Skin epidermis (tissue), 12 donors: ENCODE data around the gene IQSEC2.

ENCODE experiments used
- H3K27ac ChIP-seq, 21 experiments: fragments of 200-600 bp; sonication (generic) in 11 of 21; one replicate each; pipeline ENCODE4 v1.5.0; 2020; ENCODE audit warnings: mild to moderate bottlenecking in 3 of 21, inconsistent platforms in 2 of 21, moderate library complexity in 2 of 21
- H3K4me3 ChIP-seq, 7 experiments: fragments of 200-600 bp; sonication (generic) in 2 of 7; one replicate each; pipeline ENCODE4 v1.5.0; 2020; ENCODE audit warnings: inconsistent platforms in 2 of 7, mild to moderate bottlenecking in 2 of 7, moderate library complexity in 1 of 7

IQSEC2 gene

DNA sequence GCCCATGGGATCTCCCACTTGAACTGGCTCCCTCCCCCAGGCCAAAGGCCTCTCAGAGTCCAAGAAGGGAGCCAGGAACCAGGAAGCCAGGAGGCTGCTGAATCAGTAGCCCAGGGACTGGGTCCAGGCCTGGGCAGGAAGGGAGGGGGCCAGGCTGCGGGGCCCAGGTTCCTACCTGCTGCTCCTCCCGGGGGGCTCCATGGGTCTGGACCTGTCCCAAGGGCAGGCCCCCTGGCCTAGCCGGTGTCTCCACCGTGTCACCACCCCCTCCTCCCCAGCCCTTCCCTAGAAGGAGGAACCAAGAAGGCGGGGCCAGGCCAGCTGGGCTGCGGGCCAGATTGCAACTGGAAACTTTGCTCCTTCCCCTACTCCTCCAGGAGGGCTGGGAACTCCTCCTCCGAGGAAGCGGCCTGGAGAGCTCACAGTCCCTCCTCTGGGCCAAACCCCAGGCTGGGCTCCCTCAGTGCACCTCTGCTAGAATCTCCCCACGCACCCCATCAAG is at the start of gene IQSEC2:
IQSEC2 (minus strand) TSS at position 264 of the 502 bp plus-strand sequence.
- H3K27ac ChIP-seq: peak within 1 kb of the TSS; percentile 38 to 86 (median 74)
- peak within 1 kb of the TSS; percentile 19 to 40 (median 32) for H3K4me3 ChIP-seq

DNA sequence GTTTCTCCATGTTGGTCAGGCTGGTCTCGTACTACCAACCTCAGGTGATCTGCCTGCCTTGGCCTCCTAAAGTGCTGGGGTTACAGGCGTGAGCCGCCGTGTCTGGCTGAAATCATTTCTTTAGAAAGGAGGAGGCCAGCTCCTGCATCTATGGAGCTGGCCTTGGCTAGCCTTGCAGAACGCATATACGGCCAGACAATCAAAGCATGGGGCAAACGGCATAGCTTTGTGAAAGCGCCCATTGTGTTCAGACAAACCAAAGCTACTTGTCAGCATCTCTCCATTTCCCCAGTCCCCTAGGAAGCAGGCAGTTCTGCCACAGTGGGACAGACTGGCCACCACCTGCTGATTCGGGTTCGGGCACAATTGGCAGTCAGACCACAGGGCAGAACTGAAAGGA is 48.9 kb upstream of the IQSEC2 start:
- no peak overlapping the region for H3K4me3 ChIP-seq
- H3K27ac ChIP-seq: no peak overlapping the region

GRCh38 chrX:53324803-53325202 is 43.4 kb upstream of the IQSEC2 start:
- Histone ChIP-seq H3K4me3 (no peak overlapping the region), H3K27ac (no peak overlapping the region)

GRCh38 chrX:53324085-53324484 is 42.7 kb upstream of the IQSEC2 start:
- no peak overlapping the region for H3K4me3 ChIP-seq

DNA sequence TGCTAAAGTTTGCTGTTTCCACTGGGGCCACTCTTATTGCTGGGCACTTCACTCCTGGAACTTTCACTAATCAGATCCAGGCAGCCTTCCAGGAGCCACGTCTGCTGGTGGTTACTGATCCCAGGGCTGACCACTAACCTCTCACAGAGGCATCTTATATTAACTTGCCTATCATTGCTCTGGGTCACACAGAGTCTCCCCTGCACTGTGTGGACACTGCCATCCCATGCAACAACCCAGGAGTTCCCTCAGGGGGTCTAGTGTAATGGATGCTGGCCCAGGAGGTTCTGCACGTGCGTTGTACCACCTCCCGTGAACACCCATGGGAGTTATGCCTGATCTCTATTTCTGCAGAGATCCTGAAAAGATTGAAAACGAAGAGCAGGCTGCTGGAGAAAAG is 41.8 kb upstream of the IQSEC2 start:
- Histone ChIP-seq H3K4me3 (no peak overlapping the region), H3K27ac (no peak overlapping the region)

More at GRCh38 chrX:53324085-53324484, 42.7 kb upstream of the IQSEC2 start:
- H3K27ac ChIP-seq: no peak overlapping the region

DNA sequence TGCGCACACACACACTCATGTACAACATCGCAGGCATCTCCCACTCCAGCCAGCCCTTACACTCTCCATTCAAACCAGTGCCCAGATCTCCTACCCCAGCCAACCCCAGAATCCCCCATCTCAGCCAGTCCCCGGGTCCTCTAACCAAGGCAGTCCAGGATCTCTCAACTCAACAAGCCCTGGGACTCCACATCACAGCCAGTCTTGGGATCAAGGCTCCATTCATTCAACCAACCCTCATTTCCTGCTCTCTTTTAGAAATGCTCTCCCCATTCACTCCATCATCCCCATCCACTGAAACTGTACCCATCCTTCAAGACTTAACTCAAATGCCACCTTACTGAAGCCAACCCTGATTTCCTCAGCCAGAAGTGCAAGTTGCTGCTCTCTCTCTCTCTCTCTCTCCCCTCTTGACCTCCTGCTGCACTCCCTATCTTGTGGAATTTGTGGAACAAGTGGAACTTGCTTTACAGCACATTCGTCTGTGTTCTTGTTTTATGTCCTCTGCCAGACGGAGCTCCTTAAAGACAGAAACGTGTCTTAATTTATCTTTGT is 40.6 kb upstream of the IQSEC2 start:
- no peak overlapping the region for H3K27ac ChIP-seq
- no peak overlapping the region for H3K4me3 ChIP-seq

GRCh38 chrX:53321230-53321942 is 40.0 kb upstream of the IQSEC2 start:
- Histone ChIP-seq H3K27ac (peak overlapping the region in 3 of 21 experiments; percentile 52 to 63 (median 55)), H3K4me3 (peak overlapping the region; percentile 34 to 60 (median 45))

GRCh38 chrX:53320543-53321229 is 39.3 kb upstream of the IQSEC2 start:
- peak overlapping the region in 3 of 21 experiments; percentile 52 to 63 (median 55) for H3K27ac ChIP-seq
- peak overlapping the region; percentile 34 to 60 (median 45) for H3K4me3 ChIP-seq

DNA sequence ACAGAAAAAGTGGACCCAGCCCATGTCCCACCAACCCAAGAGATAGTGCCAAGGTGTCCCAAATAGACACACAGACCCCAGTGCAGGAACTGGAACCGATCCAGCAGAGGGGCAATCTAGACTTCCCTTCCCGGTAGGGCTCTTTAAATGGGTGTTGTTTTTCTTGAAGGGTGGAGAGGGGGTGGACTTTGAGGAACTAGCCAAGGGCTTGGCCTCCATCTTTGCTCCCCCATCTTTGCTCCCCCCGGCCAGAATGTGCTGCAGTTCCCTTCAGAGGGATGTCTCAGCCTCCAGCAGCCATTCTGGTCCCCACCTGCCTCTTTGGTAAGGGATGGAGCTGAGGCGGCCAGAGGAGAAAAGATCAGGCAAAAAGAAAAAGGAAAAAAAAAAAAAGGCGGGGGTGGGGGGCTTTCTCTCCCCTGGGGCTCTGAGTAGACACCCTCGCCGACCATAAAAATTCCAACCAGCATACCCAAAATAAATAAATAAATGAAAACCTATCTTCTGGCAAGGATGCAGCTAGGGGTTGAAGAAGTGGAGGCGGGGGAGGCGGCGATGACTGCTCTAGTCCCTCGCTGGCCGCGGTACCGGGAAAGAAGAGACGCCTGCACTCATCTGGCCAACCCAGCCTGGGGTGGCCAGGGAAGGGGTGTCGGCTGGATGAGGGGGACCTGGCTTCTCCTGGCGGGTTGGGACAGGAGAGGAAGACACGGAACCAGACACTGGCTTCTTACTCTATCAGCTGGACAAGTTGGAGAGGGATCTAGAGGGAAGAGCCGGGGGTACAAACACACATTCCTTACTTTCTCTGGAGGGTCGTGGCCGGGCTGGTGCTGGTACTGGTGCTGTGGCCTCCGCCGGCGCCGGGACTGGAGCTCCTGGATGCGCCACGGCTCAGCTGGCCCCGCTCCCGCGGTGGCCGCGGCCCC is 38.5 kb upstream of the IQSEC2 start:
- H3K4me3 ChIP-seq: peak overlapping the region; percentile 34 to 60 (median 45)
- H3K27ac ChIP-seq: no peak overlapping the region

DNA sequence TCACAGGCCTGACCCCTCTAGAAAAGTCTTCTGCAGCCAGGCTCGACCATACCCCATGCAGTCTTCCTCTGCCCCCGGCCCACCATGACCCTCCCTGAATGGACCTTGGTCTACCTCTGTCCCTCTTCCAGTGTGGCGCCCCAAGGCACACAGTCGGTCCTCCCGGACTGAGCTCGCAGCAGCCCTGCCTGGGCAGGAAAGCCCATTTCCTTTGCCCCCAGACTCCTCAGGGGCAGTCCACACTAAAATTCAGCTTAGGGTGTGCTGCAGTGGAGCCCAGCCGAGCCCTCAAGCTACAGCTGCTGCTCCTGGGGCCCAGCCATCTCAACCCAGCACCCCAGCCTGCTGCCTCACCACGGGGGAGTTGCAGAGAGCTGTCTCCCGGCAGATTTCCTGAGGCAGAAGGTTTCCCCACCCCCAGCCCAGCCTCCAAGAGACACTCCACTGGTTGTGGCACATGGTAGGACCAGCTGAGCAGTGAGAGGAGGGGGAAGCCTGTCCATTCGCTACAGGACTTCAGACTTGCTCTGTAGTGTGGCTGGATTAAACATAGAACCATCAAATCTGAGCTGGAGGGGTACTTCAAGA is 37.5 kb upstream of the IQSEC2 start:
- Histone ChIP-seq H3K4me3 (no peak overlapping the region), H3K27ac (no peak overlapping the region)

GRCh38 chrX:53317365-53318069 is 36.1 kb upstream of the IQSEC2 start:
- H3K27ac ChIP-seq: no peak overlapping the region
- no peak overlapping the region for H3K4me3 ChIP-seq

GRCh38 chrX:53316860-53317237 is 35.5 kb upstream of the IQSEC2 start:
- H3K4me3 ChIP-seq: no peak overlapping the region
- no peak overlapping the region for H3K27ac ChIP-seq

GRCh38 chrX:53316111-53316859 is 34.9 kb upstream of the IQSEC2 start:
- H3K27ac ChIP-seq: no peak overlapping the region
- H3K4me3 ChIP-seq: no peak overlapping the region

GRCh38 chrX:53313728-53314105 is 32.3 kb upstream of the IQSEC2 start:
- no peak overlapping the region for H3K4me3 ChIP-seq
- peak overlapping the region in 1 of 21 experiments; percentile 42 for H3K27ac ChIP-seq

DNA sequence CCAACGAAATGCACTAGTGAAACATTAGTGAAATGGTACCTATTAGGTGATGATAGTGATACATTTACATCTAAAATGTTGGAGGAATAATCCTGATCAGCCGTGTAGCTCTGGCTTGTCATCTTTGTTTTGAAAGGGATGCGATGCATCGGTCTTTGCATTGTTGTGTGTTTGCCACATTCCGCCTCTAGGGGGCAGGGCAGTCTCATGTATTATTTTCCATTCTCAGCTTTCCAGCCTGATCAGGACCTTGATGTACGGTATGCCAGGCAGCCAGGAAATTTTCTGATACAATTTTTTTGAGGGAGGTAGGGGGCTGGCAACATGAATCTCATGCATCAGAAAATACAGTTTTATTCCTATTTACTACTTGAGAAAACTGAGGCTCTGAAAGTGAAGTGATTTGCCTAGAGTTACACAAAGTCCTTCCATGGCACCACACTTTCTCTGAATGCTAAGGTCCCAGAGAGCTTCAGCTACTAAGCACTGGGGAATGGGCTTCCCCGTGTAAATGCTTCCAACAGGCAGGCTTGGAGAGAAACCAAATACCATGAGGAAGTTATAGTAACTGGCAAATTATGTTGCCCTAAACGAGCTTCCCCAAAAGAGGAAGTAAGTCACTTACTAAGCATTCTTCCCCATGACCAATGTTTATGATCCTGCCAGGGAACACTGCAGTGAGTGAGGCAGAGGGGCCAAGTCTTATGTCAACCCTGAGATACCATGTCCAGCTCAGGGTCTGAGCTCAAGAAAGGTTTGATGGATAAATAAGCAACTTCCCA is 31.8 kb upstream of the IQSEC2 start:
- Histone ChIP-seq H3K27ac (peak overlapping the region in 1 of 21 experiments; percentile 42), H3K4me3 (no peak overlapping the region)

- Histone ChIP-seq H3K4me3 (no peak overlapping the region), H3K27ac (no peak overlapping the region)
Observed at GRCh38 chrX:53309837-53310236, 28.5 kb upstream of the IQSEC2 start.

DNA sequence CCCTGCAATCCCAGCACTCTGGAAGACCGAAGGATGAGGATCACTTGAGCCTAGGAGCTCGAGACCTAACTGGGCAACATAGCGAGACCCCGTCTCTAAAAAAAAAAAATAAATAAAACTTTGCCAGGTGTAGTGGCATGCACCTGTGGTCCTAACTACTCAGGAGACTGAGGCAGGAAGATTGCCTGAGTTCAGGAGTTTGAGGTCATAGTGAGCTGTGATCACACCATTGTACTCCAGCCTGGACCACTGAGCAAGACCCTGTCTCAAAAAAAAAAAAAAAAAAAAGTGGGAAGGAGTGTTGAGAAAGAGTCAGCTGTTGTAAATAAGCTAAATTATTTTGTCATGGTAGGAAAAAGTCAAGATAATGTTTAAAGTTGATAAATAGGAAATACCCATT is 27.5 kb upstream of the IQSEC2 start:
- no peak overlapping the region for H3K27ac ChIP-seq

More for the DNA sequence above, 27.5 kb upstream of the IQSEC2 start:
- H3K4me3 ChIP-seq: no peak overlapping the region
